Osteocyte (in vitro differentiated cells): ENCODE data around the gene NLRC5. TPM values are rescaled to one million over a fixed set of nuclear protein-coding genes. Genes with fewer than 3 reads are reported as not detected.

Experiments used
- DNase-seq: peaks from one replicate; pipeline ENCODE4 v3.0.0; 2021; ENCODE audit warnings: mixed read lengths; ENCODE audit not compliant: unreplicated experiment; ENCODE audit errors: extremely low spot score
- H3K27ac Mint-ChIP-seq: one replicate; pipeline ENCODE4 v1.8.0; 2021; ENCODE audit warnings: mild to moderate bottlenecking, mixed read lengths; ENCODE audit not compliant: unreplicated experiment
- H3K27me3 Mint-ChIP-seq: one replicate; pipeline ENCODE4 v1.8.0; 2021; ENCODE audit warnings: mixed read lengths; ENCODE audit not compliant: unreplicated experiment
- H3K36me3 Mint-ChIP-seq: one replicate; pipeline ENCODE4 v1.8.0; 2021; ENCODE audit warnings: mixed read lengths; ENCODE audit not compliant: unreplicated experiment
- H3K4me1 Mint-ChIP-seq: one replicate; pipeline ENCODE4 v1.8.0; 2021; ENCODE audit warnings: mixed read lengths; ENCODE audit not compliant: unreplicated experiment
- H3K4me3 Mint-ChIP-seq: one replicate; pipeline ENCODE4 v1.8.0; 2021; ENCODE audit warnings: mild to moderate bottlenecking, moderate library complexity, mixed read lengths; ENCODE audit not compliant: unreplicated experiment
- H3K9me3 Mint-ChIP-seq: one replicate; pipeline ENCODE4 v1.8.0; 2021; ENCODE audit warnings: mixed read lengths; ENCODE audit not compliant: unreplicated experiment
- CTCF ChIP-seq: fragments of 200-600 bp; sonication (generic); IDR thresholded peaks from 2 replicates; pipeline ENCODE4 v1.5.0; 2021; ENCODE audit warnings: antibody characterized with exemption, mild to moderate bottlenecking, moderate library complexity
- total RNA-seq: library from RNA; stranded (reverse); gene quantifications from 2 replicates; pipeline ENCODE4 v1.2.1, GENCODE V29; 2021

NLRC5 gene
- total RNA-seq, 1 donor from 2014 or later, result 24.7 TPM

- no peak for TF ChIP-seq CTCF
- H3K4me3 Mint-ChIP-seq, result no peak overlapping the region
- no peaks in the 10 kb centered on the region for H3K36me3 Mint-ChIP-seq
- H3K4me1 Mint-ChIP-seq, result peaks cover 2% of the 10 kb centered on the region
- H3K9me3 Mint-ChIP-seq, result no peaks in the 10 kb centered on the region
- no peak for DNase-seq
- no peak overlapping the region for H3K27ac Mint-ChIP-seq
- H3K27me3 Mint-ChIP-seq, result no peaks in the 10 kb centered on the region
These were observed 58.7 kb downstream of the NLRC5 start for GRCh38 chr16:57048095-57048494.

GRCh38 chr16:57049678-57050077 lies 60.3 kb downstream of the NLRC5 start:
- Mint-ChIP-seq H3K9me3 (no peaks in the 10 kb centered on the region), H3K4me1 (peaks cover 2% of the 10 kb centered on the region), H3K27me3 (no peaks in the 10 kb centered on the region), H3K4me3 (no peak overlapping the region), H3K36me3 (no peaks in the 10 kb centered on the region), H3K27ac (no peak overlapping the region)
- DNase-seq, result no peak
- no peak for TF ChIP-seq CTCF

- no peaks in the 10 kb centered on the region for H3K27me3 Mint-ChIP-seq
- no peak overlapping the region for H3K27ac Mint-ChIP-seq
- H3K9me3 Mint-ChIP-seq, result no peaks in the 10 kb centered on the region
- H3K36me3 Mint-ChIP-seq, result no peaks in the 10 kb centered on the region
- DNase-seq, result no peak
- no peak overlapping the region for H3K4me3 Mint-ChIP-seq
- no peak for TF ChIP-seq CTCF
- H3K4me1 Mint-ChIP-seq, result no peaks in the 10 kb centered on the region
These were observed 62.4 kb downstream of the NLRC5 start for GRCh38 chr16:57051696-57052228.

- no peak for DNase-seq
- Mint-ChIP-seq H3K27ac (no peak overlapping the region), H3K27me3 (no peaks in the 10 kb centered on the region), H3K9me3 (no peaks in the 10 kb centered on the region), H3K4me1 (no peaks in the 10 kb centered on the region), H3K4me3 (no peak overlapping the region), H3K36me3 (peaks cover 5% of the 10 kb centered on the region)
- no peak for TF ChIP-seq CTCF
These were observed 63.8 kb downstream of the NLRC5 start for GRCh38 chr16:57053206-57053605.

- Mint-ChIP-seq H3K36me3 (peaks cover 5% of the 10 kb centered on the region), H3K27ac (no peak overlapping the region), H3K4me1 (no peaks in the 10 kb centered on the region), H3K9me3 (no peaks in the 10 kb centered on the region), H3K4me3 (no peak overlapping the region), H3K27me3 (no peaks in the 10 kb centered on the region)
- DNase-seq, result no peak
- no peak for TF ChIP-seq CTCF
These were observed 65.0 kb downstream of the NLRC5 start for GRCh38 chr16:57054338-57054737.
